ENCODE results near the gene NTN4.

NTN4 gene

GRCh38 chr12:95651681-95652080, 138.9 kb downstream of the NTN4 start:
- no peak for DNase-seq

GRCh38 chr12:95648990-95649791, 141.4 kb downstream of the NTN4 start:
- no peak for DNase-seq

- no peak for DNase-seq
Measured at GRCh38 chr12:95646781-95647190, 143.8 kb downstream of the NTN4 start.

GRCh38 chr12:95643256-95643655, 147.3 kb downstream of the NTN4 start:
- no peak for DNase-seq

GRCh38 chr12:95642583-95642982, 148.0 kb downstream of the NTN4 start:
- DNase-seq, result no peak

- DNase-seq, result no peak
Measured at GRCh38 chr12:95641299-95641952, 149.1 kb downstream of the NTN4 start.

- no peak for DNase-seq
Measured at GRCh38 chr12:95640516-95640915, 150.0 kb downstream of the NTN4 start.

GRCh38 chr12:95637471-95638155, 153.0 kb downstream of the NTN4 start:
- DNase-seq, result no peak

- DNase-seq, result no peak
Measured at GRCh38 chr12:95637010-95637409, 153.6 kb downstream of the NTN4 start.

GRCh38 chr12:95634622-95635621, 155.6 kb downstream of the NTN4 start:
- DNase-seq, result no peak

GRCh38 chr12:95633732-95634465, 156.7 kb downstream of the NTN4 start:
- no peak for DNase-seq

GRCh38 chr12:95633049-95633731, 157.4 kb downstream of the NTN4 start:
- no peak for DNase-seq

GRCh38 chr12:95630496-95630895, 160.1 kb downstream of the NTN4 start:
- no peak for DNase-seq

GRCh38 chr12:95629392-95629791, 161.2 kb downstream of the NTN4 start:
- DNase-seq, result no peak

- peak; percentile 57 for DNase-seq
Measured at GRCh38 chr12:95626854-95627253, 163.7 kb downstream of the NTN4 start.

GRCh38 chr12:95625012-95625411, 165.6 kb downstream of the NTN4 start:
- DNase-seq, result no peak

GRCh38 chr12:95624589-95624988, 166.0 kb downstream of the NTN4 start:
- DNase-seq, result no peak

GRCh38 chr12:95623554-95624170, 166.9 kb downstream of the NTN4 start:
- no peak for DNase-seq

- DNase-seq, result no peak
Measured at GRCh38 chr12:95622879-95623278, 167.7 kb downstream of the NTN4 start.

- DNase-seq, result no peak
Measured at GRCh38 chr12:95621725-95622124, 168.8 kb downstream of the NTN4 start.

- DNase-seq, result no peak
Measured at GRCh38 chr12:95620171-95620570, 170.4 kb downstream of the NTN4 start.

All from NCI-H774 (cell line).